Measurements from ENCODE around the gene ANXA5. TPM values are rescaled to one million over a fixed set of nuclear protein-coding genes. Genes with fewer than 3 reads are reported as not detected.

ANXA5 gene
- total RNA-seq, 2 experiments from 2014 or later, result 28.9 to 40.1 TPM

DNA sequence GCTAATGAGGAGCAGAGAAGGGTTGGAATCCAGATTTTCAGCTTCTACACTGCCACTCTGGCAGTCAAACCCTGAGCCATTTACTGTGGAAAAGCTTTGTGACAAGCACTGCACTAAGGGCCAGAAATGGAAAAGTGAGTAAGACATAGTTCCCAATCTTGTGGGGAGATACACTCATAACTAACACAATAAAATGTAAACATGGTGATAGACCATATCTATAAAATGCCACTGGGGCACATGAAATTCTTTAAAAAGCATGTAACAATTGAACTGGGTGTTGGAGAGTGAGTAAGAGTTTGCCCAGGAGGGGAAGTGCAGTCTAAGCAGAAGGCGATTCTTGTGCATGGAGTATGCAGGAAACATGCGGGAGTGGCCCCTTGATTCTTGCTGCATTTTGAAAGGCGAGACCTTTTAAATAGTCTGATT, 32.0 kb upstream of the ANXA5 start:
- no peak for TF ChIP-seq EZH2phosphoT487 (IDR thresholded peaks at IDR 0.05; ENCODE audit: borderline replicate concordance, low read depth, low read length)
- TF ChIP-seq, protein P1, sequence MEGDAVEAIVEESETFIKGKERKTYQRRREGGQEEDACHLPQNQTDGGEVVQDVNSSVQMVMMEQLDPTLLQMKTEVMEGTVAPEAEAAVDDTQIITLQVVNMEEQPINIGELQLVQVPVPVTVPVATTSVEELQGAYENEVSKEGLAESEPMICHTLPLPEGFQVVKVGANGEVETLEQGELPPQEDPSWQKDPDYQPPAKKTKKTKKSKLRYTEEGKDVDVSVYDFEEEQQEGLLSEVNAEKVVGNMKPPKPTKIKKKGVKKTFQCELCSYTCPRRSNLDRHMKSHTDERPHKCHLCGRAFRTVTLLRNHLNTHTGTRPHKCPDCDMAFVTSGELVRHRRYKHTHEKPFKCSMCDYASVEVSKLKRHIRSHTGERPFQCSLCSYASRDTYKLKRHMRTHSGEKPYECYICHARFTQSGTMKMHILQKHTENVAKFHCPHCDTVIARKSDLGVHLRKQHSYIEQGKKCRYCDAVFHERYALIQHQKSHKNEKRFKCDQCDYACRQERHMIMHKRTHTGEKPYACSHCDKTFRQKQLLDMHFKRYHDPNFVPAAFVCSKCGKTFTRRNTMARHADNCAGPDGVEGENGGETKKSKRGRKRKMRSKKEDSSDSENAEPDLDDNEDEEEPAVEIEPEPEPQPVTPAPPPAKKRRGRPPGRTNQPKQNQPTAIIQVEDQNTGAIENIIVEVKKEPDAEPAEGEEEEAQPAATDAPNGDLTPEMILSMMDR (conservative IDR thresholded peaks at IDR 0.05; ENCODE audit: low read length), result no peak
- CTCF ChIA-PET (ENCODE audit: unreplicated experiment), result no interaction called here
- Histone ChIP-seq H3K27ac (ENCODE audit: low read depth, low read length, poor library complexity, severe bottlenecking) (no peak overlapping the region), H2AFZ (ENCODE audit: low read length) (no peak overlapping the region), H3K79me2 (ENCODE audit: insufficient read depth, low read depth, low read length) (no peaks in the 10 kb centered on the region), H3K4me2 (ENCODE audit: low read length) (no peak overlapping the region), H3K9me2 (ENCODE audit: insufficient read depth, low read length) (no peaks in the 10 kb centered on the region), H4K20me1 (ENCODE audit: insufficient read depth, low read length) (no peaks in the 10 kb centered on the region), H3K36me3 (ENCODE audit: insufficient read depth, low read length) (no peaks in the 10 kb centered on the region), H3K4me3 (ENCODE audit: low read depth, low read length, poor library complexity, severe bottlenecking) (no peak overlapping the region), H3K9me3 (ENCODE audit: low read length) (no peaks in the 10 kb centered on the region), H3K4me1 (ENCODE audit: insufficient read depth, low read length, poor library complexity, severe bottlenecking) (no peaks in the 10 kb centered on the region)
- intact Hi-C loops (cut with micrococcal nuclease; ENCODE audit: unreplicated experiment), result loop anchor here (10.0 kb wide), 2 partner anchors 264 to 354 kb away; no protein-coding TSS in a partner anchor
- no TSS peak for BruUV-seq (replicated peaks)
- no peak for DNase-seq (ENCODE audit: low spot score)
- POLR2A ChIA-PET, result interaction anchor here (0.7 kb wide), 1 partner anchor 90 kb away, joined by 3 read pairs; no protein-coding TSS in a partner anchor

DNA sequence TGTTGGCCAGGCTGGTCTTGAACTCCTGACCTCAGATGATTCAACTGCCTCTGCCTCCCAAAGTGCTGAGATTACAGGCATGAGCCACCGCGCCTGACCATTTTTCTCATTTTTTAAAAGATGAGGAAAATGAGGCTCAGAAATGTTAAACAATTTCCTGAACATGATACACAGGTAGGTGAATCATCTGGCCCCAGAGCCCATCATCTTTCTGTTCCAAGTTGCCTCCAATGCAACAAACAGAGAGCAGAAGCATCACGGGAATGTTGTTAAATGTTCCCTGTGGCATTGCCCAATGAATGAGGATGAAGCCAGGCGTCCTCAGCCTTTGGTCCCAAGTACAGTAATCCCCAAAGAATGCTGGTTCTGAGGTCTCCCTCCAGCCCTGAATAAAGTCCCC, 31.3 kb upstream of the ANXA5 start:
- no peak for DNase-seq (ENCODE audit: low spot score)
- no peak overlapping the region for H2AFZ ChIP-seq (ENCODE audit: low read length)
- CTCF ChIA-PET (ENCODE audit: unreplicated experiment), result no interaction called here
- no peaks in the 10 kb centered on the region for H3K36me3 ChIP-seq (ENCODE audit: insufficient read depth, low read length)
- H3K4me3 ChIP-seq (ENCODE audit: low read depth, low read length, poor library complexity, severe bottlenecking), result no peak overlapping the region
- intact Hi-C loops (cut with micrococcal nuclease; ENCODE audit: unreplicated experiment), result loop anchor here (10.0 kb wide), 2 partner anchors 263 to 353 kb away; no protein-coding TSS in a partner anchor
- no peaks in the 10 kb centered on the region for H4K20me1 ChIP-seq (ENCODE audit: insufficient read depth, low read length)
- H3K27ac ChIP-seq (ENCODE audit: low read depth, low read length, poor library complexity, severe bottlenecking), result no peak overlapping the region
- no peaks in the 10 kb centered on the region for H3K79me2 ChIP-seq (ENCODE audit: insufficient read depth, low read depth, low read length)
- no peak for TF ChIP-seq EZH2phosphoT487 (IDR thresholded peaks at IDR 0.05; ENCODE audit: borderline replicate concordance, low read depth, low read length)
- TF ChIP-seq, protein P1 (conservative IDR thresholded peaks at IDR 0.05; ENCODE audit: low read length), result no peak
- H3K9me2 ChIP-seq (ENCODE audit: insufficient read depth, low read length), result no peaks in the 10 kb centered on the region
- no peak overlapping the region for H3K4me2 ChIP-seq (ENCODE audit: low read length)
- POLR2A ChIA-PET, result no interaction called here
- no peaks in the 10 kb centered on the region for H3K4me1 ChIP-seq (ENCODE audit: insufficient read depth, low read length, poor library complexity, severe bottlenecking)
- H3K9me3 ChIP-seq (ENCODE audit: low read length), result no peaks in the 10 kb centered on the region
- no TSS peak for BruUV-seq (replicated peaks)

DNA sequence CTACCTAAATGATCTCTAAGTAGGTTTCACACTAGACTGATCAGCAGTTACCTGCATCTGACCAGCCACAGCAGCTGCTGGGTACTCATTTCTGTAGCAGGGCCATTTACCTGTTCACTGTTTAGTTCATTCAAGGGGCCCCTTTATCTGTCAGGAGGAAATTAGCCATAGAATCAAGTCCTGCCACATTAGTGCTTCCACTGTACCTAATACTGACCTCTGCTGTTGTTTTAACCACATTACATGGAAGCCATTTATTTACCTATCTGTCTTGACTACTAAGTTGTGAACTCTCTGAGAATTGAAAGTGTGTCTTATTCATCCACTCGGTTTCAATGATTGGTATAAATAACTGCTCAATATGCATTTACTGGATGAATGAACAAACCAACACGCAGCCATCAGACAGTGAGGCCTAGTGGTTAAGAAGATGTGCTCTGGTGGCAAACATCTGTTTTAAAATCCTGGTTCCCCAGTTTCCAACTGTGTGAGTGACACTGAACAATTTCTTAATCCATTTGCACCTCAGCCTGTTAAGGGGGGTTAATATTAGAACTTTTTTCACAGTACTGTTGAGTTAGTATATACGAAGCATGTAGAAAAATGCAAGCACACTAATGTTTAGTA, 30.0 kb upstream of the ANXA5 start:
- BruUV-seq (replicated peaks), result no TSS peak
- peak; percentile 55 for DNase-seq (ENCODE audit: low spot score)
- Histone ChIP-seq H4K20me1 (ENCODE audit: insufficient read depth, low read length) (no peaks in the 10 kb centered on the region), H3K9me2 (ENCODE audit: insufficient read depth, low read length) (no peaks in the 10 kb centered on the region), H3K4me3 (ENCODE audit: low read depth, low read length, poor library complexity, severe bottlenecking) (no peak overlapping the region), H3K27ac (ENCODE audit: low read depth, low read length, poor library complexity, severe bottlenecking) (no peak overlapping the region), H3K36me3 (ENCODE audit: insufficient read depth, low read length) (no peaks in the 10 kb centered on the region), H3K9me3 (ENCODE audit: low read length) (no peaks in the 10 kb centered on the region), H3K4me1 (ENCODE audit: insufficient read depth, low read length, poor library complexity, severe bottlenecking) (no peaks in the 10 kb centered on the region), H2AFZ (ENCODE audit: low read length) (no peak overlapping the region), H3K4me2 (ENCODE audit: low read length) (no peak overlapping the region), H3K79me2 (ENCODE audit: insufficient read depth, low read depth, low read length) (no peaks in the 10 kb centered on the region)
- ChIA-PET POLR2A (no interaction called here), CTCF (ENCODE audit: unreplicated experiment) (no interaction called here)
- TF ChIP-seq, protein P1 (conservative IDR thresholded peaks at IDR 0.05; ENCODE audit: low read length), result peak; percentile 80
- TF ChIP-seq EZH2phosphoT487 (IDR thresholded peaks at IDR 0.05; ENCODE audit: borderline replicate concordance, low read depth, low read length), result no peak
- intact Hi-C loops (cut with micrococcal nuclease; ENCODE audit: unreplicated experiment), result loop anchor here (10.0 kb wide), 2 partner anchors 262 to 352 kb away; no protein-coding TSS in a partner anchor

All from OCI-LY7 (cell line).